DMS53 treated with DMSO at 0.1 percent for 48 hours (cell line): ENCODE data around the gene HAUS3.
A peak's percentile ranks its signal among the peaks of the same experiment; 100 is the strongest.

ENCODE experiments used
- DNase-seq: peaks from one replicate; lab custom pipeline; 2025; ENCODE audit not compliant: unreplicated experiment; lab: John Stamatoyannopoulos, UW

HAUS3 gene

GRCh38 chr4:2253160-2254084, 11.5 kb upstream of the HAUS3 start:
- DNase-seq = no peak

- DNase-seq = no peak
These were observed 10.7 kb upstream of the HAUS3 start for GRCh38 chr4:2252530-2253091.

GRCh38 chr4:2251795-2252529, 10.0 kb upstream of the HAUS3 start:
- DNase-seq = no peak

GRCh38 chr4:2251073-2251794, 9.3 kb upstream of the HAUS3 start:
- no peak for DNase-seq

GRCh38 chr4:2250357-2251072, 8.6 kb upstream of the HAUS3 start:
- no peak for DNase-seq

- DNase-seq = no peak
These were observed 7.8 kb upstream of the HAUS3 start for GRCh38 chr4:2249526-2250356.

- DNase-seq = no peak
These were observed 6.9 kb upstream of the HAUS3 start for GRCh38 chr4:2248821-2249261.

- no peak for DNase-seq
These were observed 6.3 kb upstream of the HAUS3 start for GRCh38 chr4:2248044-2248780.

- no peak for DNase-seq
These were observed 5.5 kb upstream of the HAUS3 start for GRCh38 chr4:2247128-2248043.

GRCh38 chr4:2246384-2247127, 4.6 kb upstream of the HAUS3 start:
- DNase-seq = no peak

GRCh38 chr4:2245787-2246275, 3.9 kb upstream of the HAUS3 start:
- DNase-seq = no peak

- DNase-seq = no peak
These were observed 3.3 kb upstream of the HAUS3 start for GRCh38 chr4:2245057-2245786.

GRCh38 chr4:2243681-2244380, 1.9 kb upstream of the HAUS3 start:
- DNase-seq = peak; percentile 10

GRCh38 chr4:2241003-2241402, 918 bp downstream of the HAUS3 start:
- no peak for DNase-seq

GRCh38 chr4:2236944-2237666, 4.8 kb downstream of the HAUS3 start:
- no peak for DNase-seq
